GM18511 (cell line): ENCODE data around the gene CCNF.

Source experiments
- ATAC-seq: cut with Tn5 transposase; IDR thresholded peaks from one replicate; pipeline ENCODE4 v1.9.1; 2021; ENCODE audit warnings: mild to moderate bottlenecking, moderate library complexity; ENCODE audit not compliant: unreplicated experiment

Gene CCNF

DNA sequence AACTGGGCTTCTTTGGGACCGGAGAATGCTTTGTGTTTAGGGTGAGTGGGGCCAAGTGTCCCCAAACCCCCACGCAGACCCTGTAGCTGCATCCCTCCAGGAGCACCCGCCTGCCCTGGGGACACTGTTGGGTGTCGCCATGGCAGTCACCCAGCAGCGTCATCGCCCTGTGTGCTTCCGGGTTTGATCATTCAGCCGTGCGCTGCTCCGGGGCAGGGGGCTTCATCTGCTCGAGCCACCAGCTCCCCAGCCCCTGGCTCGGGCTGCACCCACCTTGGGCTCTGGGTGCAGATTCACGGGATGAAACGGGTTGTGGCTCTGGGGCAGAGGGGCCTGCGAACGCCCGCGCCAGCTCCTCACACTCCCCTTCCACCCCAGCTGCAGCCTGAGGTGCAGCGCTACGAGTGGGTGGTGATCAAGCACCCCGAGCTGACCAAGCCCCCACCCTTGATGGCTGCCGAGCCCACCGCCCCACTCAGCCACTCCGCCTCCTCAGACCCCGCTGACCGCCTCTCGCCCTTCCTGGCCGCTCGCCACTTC is 70.7 kb downstream of the CCNF start:
- ATAC-seq, result no peak

DNA sequence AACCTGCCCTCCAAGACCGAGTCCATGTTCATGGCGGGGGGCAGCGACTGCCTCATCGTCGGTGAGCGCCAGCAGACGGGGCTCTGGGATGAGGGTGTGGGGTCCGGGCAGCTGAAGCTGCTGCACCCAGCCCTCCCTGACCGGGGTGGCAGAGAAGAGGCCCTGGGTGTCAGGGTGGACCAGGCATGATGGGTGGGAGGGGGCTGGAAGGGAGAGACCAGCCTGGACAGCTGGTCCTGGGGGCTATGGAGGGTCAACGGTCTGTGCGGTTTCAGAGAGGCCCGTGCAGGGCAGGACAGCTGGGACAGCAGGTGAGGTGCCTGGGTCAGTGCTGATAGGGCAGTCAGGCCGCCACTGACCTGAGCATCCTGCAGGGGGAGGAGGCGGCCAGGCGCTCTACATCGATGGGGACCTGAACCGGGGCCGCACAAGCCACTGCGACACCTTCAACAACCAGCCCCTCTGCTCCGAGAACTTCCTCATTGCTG is 71.2 kb downstream of the CCNF start:
- no peak for ATAC-seq

DNA sequence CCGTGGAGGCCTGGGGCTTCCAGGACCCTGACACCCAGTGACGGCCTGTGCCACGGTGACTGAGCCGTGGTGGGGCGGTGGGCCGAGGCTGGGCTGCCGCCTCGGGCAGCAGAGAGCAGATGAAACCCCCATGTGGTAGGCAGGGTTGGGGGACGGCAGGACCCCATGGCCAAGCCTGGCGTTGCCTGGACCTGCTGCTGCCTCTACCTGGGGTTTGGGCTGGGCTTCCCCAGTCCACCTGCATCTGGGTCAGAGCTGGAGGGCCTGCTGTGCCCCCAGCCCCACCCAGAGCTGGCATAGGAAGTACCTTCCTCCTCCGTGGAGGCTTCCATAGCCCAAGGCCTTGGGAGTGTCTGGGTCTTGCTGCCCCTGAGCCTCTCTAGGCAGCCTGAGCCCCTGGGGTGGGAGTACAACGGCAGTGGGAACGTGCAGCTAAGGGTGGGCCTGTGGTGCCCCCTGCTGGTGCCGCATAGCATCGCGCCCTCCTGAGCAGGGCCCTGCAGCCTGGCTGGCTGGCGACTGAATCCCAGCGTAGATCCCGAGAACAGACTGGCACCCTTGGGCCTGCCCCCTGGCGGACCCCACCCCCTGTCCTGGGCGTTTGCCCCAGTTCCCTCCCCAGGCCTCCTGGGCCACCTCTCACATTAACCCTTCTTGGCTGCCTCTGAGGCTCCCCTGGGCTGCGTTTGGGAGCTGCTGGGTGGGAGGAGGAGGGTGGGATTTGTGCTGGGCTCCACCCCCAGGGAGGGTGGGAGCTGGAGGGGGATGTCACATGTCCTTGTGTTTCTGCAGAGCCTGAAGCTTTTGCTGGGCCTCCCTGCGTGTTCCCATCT is 71.9 kb downstream of the CCNF start:
- ATAC-seq, result no peak

GRCh38 chr16:2501946-2502895 is 73.0 kb downstream of the CCNF start:
- ATAC-seq, result no peak

DNA sequence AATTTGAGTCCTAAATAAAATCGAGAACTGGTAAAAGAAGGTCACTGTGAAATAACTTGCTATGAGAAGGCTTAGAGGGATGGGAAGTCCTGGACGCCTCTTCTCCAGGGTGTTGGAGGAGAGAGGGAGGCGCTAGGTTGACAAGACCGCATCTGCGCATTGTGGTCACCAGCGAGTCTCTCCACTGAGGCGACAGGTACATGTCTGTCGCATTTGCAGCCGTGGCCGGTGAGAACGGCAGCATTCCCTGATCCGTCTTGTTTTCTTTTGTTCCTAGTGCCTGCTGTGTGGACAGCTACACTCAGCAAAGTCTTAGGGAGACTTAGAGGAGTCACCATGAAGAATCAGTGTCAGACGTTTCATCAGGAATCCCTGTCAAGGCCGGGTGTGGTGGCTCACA is 76.4 kb downstream of the CCNF start:
- no peak for ATAC-seq

GRCh38 chr16:2507052-2507659 is 77.9 kb downstream of the CCNF start:
- ATAC-seq, result no peak

DNA sequence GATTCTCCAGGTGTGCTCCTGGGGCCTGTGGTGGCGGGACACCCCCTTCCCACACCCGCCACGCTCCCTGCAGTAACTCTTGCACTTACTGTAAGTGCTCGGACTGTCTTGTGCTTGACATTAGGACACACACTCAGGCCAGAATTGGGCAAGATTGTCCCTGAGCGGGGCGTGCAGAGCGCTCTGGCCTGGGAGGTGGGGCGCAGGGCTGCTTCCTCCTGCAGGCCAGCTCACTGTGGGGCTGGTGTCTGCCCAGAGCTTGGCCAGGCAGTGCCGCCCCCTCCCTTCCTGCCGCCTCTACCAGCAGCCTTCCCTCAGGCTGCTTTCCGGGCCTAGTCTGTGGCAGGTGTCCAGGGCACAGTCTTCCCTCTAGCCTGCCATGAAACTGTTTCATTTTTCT is 78.4 kb downstream of the CCNF start:
- no peak for ATAC-seq
